Measurements from ENCODE around the gene PELI1.

PELI1 gene

DNA sequence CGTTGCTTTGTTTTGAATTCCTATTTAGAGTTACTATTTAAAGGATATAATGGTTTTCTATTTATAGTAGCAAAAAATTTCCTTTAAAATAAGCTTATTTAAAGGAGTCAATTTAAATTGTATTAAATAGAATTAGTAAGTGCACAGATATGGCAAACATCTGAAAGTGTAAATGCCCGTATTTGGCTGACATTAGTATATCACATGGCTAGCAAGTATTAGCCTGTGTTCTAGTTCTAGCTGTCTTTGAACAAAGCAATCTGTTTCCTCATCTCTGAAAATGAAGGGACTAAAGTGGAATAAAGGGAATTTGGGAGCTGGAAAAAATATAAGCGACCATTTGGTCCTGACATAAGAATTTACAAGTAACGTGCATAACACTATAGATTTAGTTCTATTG lies 32.2 kb downstream of the PELI1 start:
- peaks cover 0 to 3% of the 10 kb centered on the region in 2 experiments; a peak in 1 of 3 replicates for H3K36me3 ChIP-seq (ENCODE audit: control insufficient read depth in 2 of 2, insufficient read depth in 1 of 2, low read length in 2 of 2)
- ChIA-PET CTCF (interaction anchor here (0.6 kb wide), 1 partner anchor 196 kb away, joined by 4 read pairs; no protein-coding TSS in a partner anchor), POLR2A (interaction anchor here (0.6 kb wide), 1 partner anchor 8 kb away, joined by 3 read pairs; no protein-coding TSS in a partner anchor)
- no peaks in the 10 kb centered on the region for H3K9me3 ChIP-seq (ENCODE audit: control insufficient read depth, insufficient read depth, low read depth, low read length)
- TF ChIP-seq GFI1B (tag by site-specific recombination; IDR thresholded peaks at IDR 0.05) (no peak), ZNF555 (tag by site-specific recombination; conservative IDR thresholded peaks at IDR 0.05) (no peak), ZSCAN30 (tag by site-specific recombination; IDR thresholded peaks at IDR 0.05) (no peak), ZNF394 (tag by site-specific recombination; IDR thresholded peaks at IDR 0.05; ENCODE audit: borderline replicate concordance) (no peak), HOXA7 (CRISPR knock-in tag; IDR thresholded peaks at IDR 0.05; ENCODE audit: borderline replicate concordance) (no peak)
- TF ChIP-seq, protein P1, sequence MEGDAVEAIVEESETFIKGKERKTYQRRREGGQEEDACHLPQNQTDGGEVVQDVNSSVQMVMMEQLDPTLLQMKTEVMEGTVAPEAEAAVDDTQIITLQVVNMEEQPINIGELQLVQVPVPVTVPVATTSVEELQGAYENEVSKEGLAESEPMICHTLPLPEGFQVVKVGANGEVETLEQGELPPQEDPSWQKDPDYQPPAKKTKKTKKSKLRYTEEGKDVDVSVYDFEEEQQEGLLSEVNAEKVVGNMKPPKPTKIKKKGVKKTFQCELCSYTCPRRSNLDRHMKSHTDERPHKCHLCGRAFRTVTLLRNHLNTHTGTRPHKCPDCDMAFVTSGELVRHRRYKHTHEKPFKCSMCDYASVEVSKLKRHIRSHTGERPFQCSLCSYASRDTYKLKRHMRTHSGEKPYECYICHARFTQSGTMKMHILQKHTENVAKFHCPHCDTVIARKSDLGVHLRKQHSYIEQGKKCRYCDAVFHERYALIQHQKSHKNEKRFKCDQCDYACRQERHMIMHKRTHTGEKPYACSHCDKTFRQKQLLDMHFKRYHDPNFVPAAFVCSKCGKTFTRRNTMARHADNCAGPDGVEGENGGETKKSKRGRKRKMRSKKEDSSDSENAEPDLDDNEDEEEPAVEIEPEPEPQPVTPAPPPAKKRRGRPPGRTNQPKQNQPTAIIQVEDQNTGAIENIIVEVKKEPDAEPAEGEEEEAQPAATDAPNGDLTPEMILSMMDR (tag by site-specific recombination; IDR thresholded peaks at IDR 0.05), result no peak
- H3K27ac ChIP-seq (ENCODE audit: extremely low read depth, low read depth, low read length), result no peak overlapping the region
- H3K4me3 ChIP-seq (ENCODE audit: low read depth, low read length), result no peak overlapping the region
- H3K4me1 ChIP-seq (ENCODE audit: control insufficient read depth, insufficient read depth, low read length), result peaks cover 25% of the 10 kb centered on the region

DNA sequence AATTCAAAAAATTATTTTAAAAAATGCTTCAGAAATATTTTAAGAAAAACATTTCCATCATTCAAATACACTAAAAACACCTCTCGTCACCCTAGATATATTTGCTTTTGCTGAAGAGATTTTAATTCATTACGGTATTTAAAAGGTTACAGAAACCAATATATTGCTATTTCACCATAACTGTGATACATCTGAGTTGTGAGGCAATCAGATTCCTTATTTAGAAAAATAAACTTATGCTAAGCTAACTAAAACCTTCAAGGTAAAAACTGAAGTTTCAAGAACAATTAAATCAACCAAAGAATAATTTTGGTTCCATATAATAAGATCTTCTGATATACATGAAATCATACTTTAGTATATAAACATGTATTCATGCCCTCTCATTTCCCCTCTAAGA lies 32.8 kb downstream of the PELI1 start:
- POLR2A ChIA-PET, result no interaction called here
- peaks cover 21% of the 10 kb centered on the region for H3K4me1 ChIP-seq (ENCODE audit: control insufficient read depth, insufficient read depth, low read length)
- no peak for TF ChIP-seq SP7 (tag by site-specific recombination; IDR thresholded peaks at IDR 0.05)
- no peak for TF ChIP-seq ZNF416 (tag by site-specific recombination; IDR thresholded peaks at IDR 0.05)
- TF ChIP-seq, protein P1 (tag by site-specific recombination; IDR thresholded peaks at IDR 0.05), result no peak
- TF ChIP-seq ZNF768 (tag by site-specific recombination; IDR thresholded peaks at IDR 0.05), result no peak
- TF ChIP-seq KLF8 (tag by site-specific recombination; IDR thresholded peaks at IDR 0.05), result no peak
- no peak for TF ChIP-seq ZNF785 (tag by site-specific recombination; IDR thresholded peaks at IDR 0.05)
- no peak for TF ChIP-seq ZNF354C (tag by site-specific recombination; IDR thresholded peaks at IDR 0.05; ENCODE audit: borderline replicate concordance, low read depth)
- TF ChIP-seq, protein P2, sequence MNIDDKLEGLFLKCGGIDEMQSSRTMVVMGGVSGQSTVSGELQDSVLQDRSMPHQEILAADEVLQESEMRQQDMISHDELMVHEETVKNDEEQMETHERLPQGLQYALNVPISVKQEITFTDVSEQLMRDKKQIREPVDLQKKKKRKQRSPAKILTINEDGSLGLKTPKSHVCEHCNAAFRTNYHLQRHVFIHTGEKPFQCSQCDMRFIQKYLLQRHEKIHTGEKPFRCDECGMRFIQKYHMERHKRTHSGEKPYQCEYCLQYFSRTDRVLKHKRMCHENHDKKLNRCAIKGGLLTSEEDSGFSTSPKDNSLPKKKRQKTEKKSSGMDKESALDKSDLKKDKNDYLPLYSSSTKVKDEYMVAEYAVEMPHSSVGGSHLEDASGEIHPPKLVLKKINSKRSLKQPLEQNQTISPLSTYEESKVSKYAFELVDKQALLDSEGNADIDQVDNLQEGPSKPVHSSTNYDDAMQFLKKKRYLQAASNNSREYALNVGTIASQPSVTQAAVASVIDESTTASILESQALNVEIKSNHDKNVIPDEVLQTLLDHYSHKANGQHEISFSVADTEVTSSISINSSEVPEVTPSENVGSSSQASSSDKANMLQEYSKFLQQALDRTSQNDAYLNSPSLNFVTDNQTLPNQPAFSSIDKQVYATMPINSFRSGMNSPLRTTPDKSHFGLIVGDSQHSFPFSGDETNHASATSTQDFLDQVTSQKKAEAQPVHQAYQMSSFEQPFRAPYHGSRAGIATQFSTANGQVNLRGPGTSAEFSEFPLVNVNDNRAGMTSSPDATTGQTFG (tag by site-specific recombination; IDR thresholded peaks at IDR 0.05; ENCODE audit: borderline replicate concordance), result no peak
- H3K27ac ChIP-seq (ENCODE audit: extremely low read depth, low read depth, low read length), result no peak overlapping the region
- peaks cover 0 to 3% of the 10 kb centered on the region in 2 experiments; a peak in 1 of 3 replicates for H3K36me3 ChIP-seq (ENCODE audit: control insufficient read depth in 2 of 2, insufficient read depth in 1 of 2, low read length in 2 of 2)
- H3K9me3 ChIP-seq (ENCODE audit: control insufficient read depth, insufficient read depth, low read depth, low read length), result no peaks in the 10 kb centered on the region
- CTCF ChIA-PET, result interaction anchor here (0.6 to 0.7 kb wide), 2 partner anchors 197 to 378 kb away, joined by 4 to 5 read pairs; no protein-coding TSS in a partner anchor
- H3K4me3 ChIP-seq (ENCODE audit: low read depth, low read length), result no peak overlapping the region

DNA sequence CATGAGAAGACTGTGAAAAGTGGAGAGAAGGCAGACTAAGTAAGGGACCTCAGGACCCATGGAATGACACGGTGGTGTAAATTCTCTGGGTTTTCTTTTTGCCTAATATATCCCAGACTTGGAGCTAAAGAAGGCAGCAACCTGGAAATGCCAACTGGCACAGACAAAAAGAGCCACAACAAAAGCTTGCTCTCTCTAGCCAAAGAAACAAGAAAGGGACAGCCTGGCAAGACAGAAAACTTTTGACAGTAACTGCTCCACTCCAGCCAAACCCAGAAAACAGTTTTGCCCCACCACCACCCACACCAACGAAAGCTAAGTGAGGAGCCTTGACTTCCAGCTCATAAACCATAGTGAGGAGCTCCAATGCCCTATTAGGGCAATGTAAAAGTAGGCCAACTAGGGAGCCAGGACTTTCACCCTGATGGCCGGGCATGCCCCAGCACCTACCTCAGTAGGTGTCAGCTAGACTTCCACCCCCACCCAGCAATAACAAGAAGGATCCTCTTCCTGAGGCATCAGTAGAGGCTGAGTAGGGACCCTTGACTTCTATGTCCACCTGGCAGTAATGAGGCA lies 35.5 kb downstream of the PELI1 start:
- ChIA-PET CTCF (interaction anchor here (0.6 kb wide), 2 partner anchors 10 to 1078 kb away, joined by 3 read pairs; no protein-coding TSS in a partner anchor), POLR2A (no interaction called here)
- Histone ChIP-seq H3K4me3 (ENCODE audit: low read depth, low read length) (no peak overlapping the region), H3K9me3 (ENCODE audit: control insufficient read depth, insufficient read depth, low read depth, low read length) (no peaks in the 10 kb centered on the region), H3K36me3 (ENCODE audit: control insufficient read depth in 2 of 2, insufficient read depth in 1 of 2, low read length in 2 of 2) (peaks cover 0 to 3% of the 10 kb centered on the region in 2 experiments; a peak in 1 of 3 replicates), H3K27ac (ENCODE audit: extremely low read depth, low read depth, low read length) (no peak overlapping the region), H3K4me1 (ENCODE audit: control insufficient read depth, insufficient read depth, low read length) (peaks cover 16% of the 10 kb centered on the region)
- TF ChIP-seq, protein P3, sequence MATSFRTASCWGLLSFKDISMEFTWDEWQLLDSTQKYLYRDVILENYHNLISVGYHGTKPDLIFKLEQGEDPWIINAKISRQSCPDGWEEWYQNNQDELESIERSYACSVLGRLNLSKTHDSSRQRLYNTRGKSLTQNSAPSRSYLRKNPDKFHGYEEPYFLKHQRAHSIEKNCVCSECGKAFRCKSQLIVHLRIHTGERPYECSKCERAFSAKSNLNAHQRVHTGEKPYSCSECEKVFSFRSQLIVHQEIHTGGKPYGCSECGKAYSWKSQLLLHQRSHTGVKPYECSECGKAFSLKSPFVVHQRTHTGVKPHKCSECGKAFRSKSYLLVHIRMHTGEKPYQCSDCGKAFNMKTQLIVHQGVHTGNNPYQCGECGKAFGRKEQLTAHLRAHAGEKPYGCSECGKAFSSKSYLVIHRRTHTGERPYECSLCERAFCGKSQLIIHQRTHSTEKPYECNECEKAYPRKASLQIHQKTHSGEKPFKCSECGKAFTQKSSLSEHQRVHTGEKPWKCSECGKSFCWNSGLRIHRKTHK (tag by site-specific recombination; IDR thresholded peaks at IDR 0.05), result no peak
- TF ChIP-seq ZNF747 (tag by site-specific recombination; IDR thresholded peaks at IDR 0.05), result no peak
- no peak for TF ChIP-seq ZNF138 (tag by site-specific recombination; IDR thresholded peaks at IDR 0.05; ENCODE audit: borderline replicate concordance)
- TF ChIP-seq ZSCAN23 (tag by site-specific recombination; IDR thresholded peaks at IDR 0.05), result no peak
- TF ChIP-seq, protein P4, sequence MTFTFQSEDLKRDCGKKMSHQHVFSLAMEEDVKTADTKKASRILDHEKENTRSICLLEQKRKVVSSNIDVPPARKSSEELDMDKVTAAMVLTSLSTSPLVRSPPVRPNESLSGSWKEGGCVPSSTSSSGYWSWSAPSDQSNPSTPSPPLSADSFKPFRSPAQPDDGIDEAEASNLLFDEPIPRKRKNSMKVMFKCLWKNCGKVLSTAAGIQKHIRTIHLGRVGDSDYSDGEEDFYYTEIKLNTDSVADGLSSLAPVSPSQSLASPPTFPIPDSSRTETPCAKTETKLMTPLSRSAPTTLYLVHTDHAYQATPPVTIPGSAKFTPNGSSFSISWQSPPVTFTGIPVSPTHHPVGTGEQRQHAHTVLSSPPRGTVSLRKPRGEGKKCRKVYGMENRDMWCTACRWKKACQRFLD (tag by site-specific recombination; IDR thresholded peaks at IDR 0.05), result no peak
- TF ChIP-seq ZIC2 (tag by site-specific recombination; IDR thresholded peaks at IDR 0.05), result no peak
- TF ChIP-seq ZBTB17 (tag by site-specific recombination; IDR thresholded peaks at IDR 0.05), result no peak
- no peak for TF ChIP-seq ZNF660 (tag by site-specific recombination; IDR thresholded peaks at IDR 0.05)
- no peak for TF ChIP-seq ZNF514 (tag by site-specific recombination; IDR thresholded peaks at IDR 0.05)
